ENCODE data around the gene BTBD10. TPM values are rescaled to one million over a fixed set of nuclear protein-coding genes. Genes with fewer than 3 reads are reported as not detected.

Gene BTBD10
- total and polyA plus RNA-seq, 2 experiments from 2014 or later: 20.2 to 30.1 TPM

GRCh38 chr11:13358596-13359270 is 104.3 kb downstream of the BTBD10 start (continued):
- TF ChIP-seq CTCF (conservative IDR thresholded peaks at IDR 0.05; ENCODE audit: low read depth in 2 of 2): no peak
- TF ChIP-seq REST (IDR thresholded peaks at IDR 0.05; ENCODE audit: unreplicated experiment): no peak
- TF ChIP-seq JUNB (IDR thresholded peaks at IDR 0.05; ENCODE audit: unreplicated experiment): no peak

- TF ChIP-seq ZNF331 (CRISPR knock-in tag; IDR thresholded peaks at IDR 0.05; ENCODE audit: low read depth): no peak
- TF ChIP-seq ETS1 (IDR thresholded peaks at IDR 0.05): no peak
- TF ChIP-seq NANOG (IDR thresholded peaks at IDR 0.05; ENCODE audit: borderline replicate concordance): no peak
- no peak for TF ChIP-seq ZNF114 (CRISPR knock-in tag; IDR thresholded peaks at IDR 0.05)
- TF ChIP-seq CTCF (conservative IDR thresholded peaks at IDR 0.05; ENCODE audit: low read depth in 2 of 2): peak; percentile 52 to 67
- TF ChIP-seq EZH2phosphoT487 (IDR thresholded peaks at IDR 0.05; ENCODE audit: unreplicated experiment): no peak
- TF ChIP-seq REST (IDR thresholded peaks at IDR 0.05; ENCODE audit: unreplicated experiment): no peak
- DNase-seq (ENCODE audit: low spot score) (peak; percentile 65), ATAC-seq (peak; percentile 90)
- Mint-ChIP-seq H3K27ac (no peak overlapping the region), H3K4me1 (no peaks in the 10 kb centered on the region; the same call in 2 of the 3 replicates), H3K4me3 (no peak overlapping the region), H3K27me3 (ENCODE audit: insufficient read depth, low read depth, poor library complexity) (no peaks in the 10 kb centered on the region), H3K36me3 (ENCODE audit: low read depth) (no peaks in the 10 kb centered on the region), H3K9me3 (no peaks in the 10 kb centered on the region)
- no peak overlapping the region for H2AFZ ChIP-seq
- no peaks in the 10 kb centered on the region for H4K20me1 ChIP-seq (replicated peaks; ENCODE audit: insufficient read depth)
- H3K9me2 ChIP-seq (ENCODE audit: insufficient read depth): no peaks in the 10 kb centered on the region
- no peaks in the 10 kb centered on the region for H3K79me2 ChIP-seq (replicated peaks; ENCODE audit: insufficient read depth)
- no peaks in the 10 kb centered on the region for H3K27me3 ChIP-seq (ENCODE audit: insufficient read depth)
- H3K27ac ChIP-seq (ENCODE audit: low read depth): no peak overlapping the region
- no peaks in the 10 kb centered on the region for H3K4me1 ChIP-seq (ENCODE audit: insufficient read depth)
- H3K36me3 ChIP-seq (ENCODE audit: insufficient read depth): no peaks in the 10 kb centered on the region
- H3K4me2 ChIP-seq: no peak overlapping the region
- no peak overlapping the region for H3K4me3 ChIP-seq
- no peaks in the 10 kb centered on the region for H3F3A ChIP-seq (replicated peaks; ENCODE audit: low read depth)
These were observed 105.8 kb downstream of the BTBD10 start for GRCh38 chr11:13357232-13357631.
